Measurements from ENCODE around the gene SPECC1.

GRCh38 chr17:20216154-20216815 is 207.1 kb downstream of the SPECC1 start:
- TF ChIP-seq SPI1 (IDR thresholded peaks at IDR 0.05; ENCODE audit: borderline replicate concordance, insufficient read depth, low read depth, low read length) (no peak), ATF3 (IDR thresholded peaks at IDR 0.05; ENCODE audit: borderline replicate concordance, extremely low read depth, low read depth, low read length) (no peak), CTCF (IDR thresholded peaks at IDR 0.05 in 2 of 3, conservative IDR thresholded peaks at IDR 0.05 in 1 of 3; ENCODE audit: control insufficient read depth in 2 of 3, extremely low read depth in 1 of 3, insufficient read depth in 1 of 3, low read depth in 3 of 3, low read length in 3 of 3) (no peak), CEBPB (IDR thresholded peaks at IDR 0.05; ENCODE audit: borderline replicate concordance in 1 of 2, low read depth in 2 of 2, low read length in 2 of 2) (no peak), NR2C2 (IDR thresholded peaks at IDR 0.05; ENCODE audit: borderline replicate concordance, control insufficient read depth, insufficient read length, low read depth) (no peak), CHD2 (IDR thresholded peaks at IDR 0.05; ENCODE audit: borderline replicate concordance, low read depth, low read length) (no peak), MAX (IDR thresholded peaks at IDR 0.05; ENCODE audit: low read depth, low read length) (no peak), FOS (IDR thresholded peaks at IDR 0.05; ENCODE audit: borderline replicate concordance, extremely low read depth, insufficient read length) (no peak)
